Astrocyte (in vitro differentiated cells and primary cell): ENCODE results near the gene KIRREL3.

Experiments used
- CTCF ChIP-seq: IDR thresholded peaks from 2 replicates; pipeline ENCODE4 v1.5.1; 2011; ENCODE audit warnings: low read depth, mild to moderate bottlenecking, inconsistent platforms, low read length, moderate library complexity; ENCODE audit not compliant: insufficient read depth
- EZH2 ChIP-seq: IDR thresholded peaks from 2 replicates; pipeline ENCODE4 v1.6.1; 2012; ENCODE audit warnings: mild to moderate bottlenecking, low read length, inconsistent platforms; ENCODE audit not compliant: insufficient read depth

- TF ChIP-seq CTCF (no peak), EZH2 (no peak)
These were observed 586.0 kb downstream of the KIRREL3 start for GRCh38 chr11:126414615-126415014.
